Measurements from ENCODE around the gene ATF3.

ATF3 gene

DNA sequence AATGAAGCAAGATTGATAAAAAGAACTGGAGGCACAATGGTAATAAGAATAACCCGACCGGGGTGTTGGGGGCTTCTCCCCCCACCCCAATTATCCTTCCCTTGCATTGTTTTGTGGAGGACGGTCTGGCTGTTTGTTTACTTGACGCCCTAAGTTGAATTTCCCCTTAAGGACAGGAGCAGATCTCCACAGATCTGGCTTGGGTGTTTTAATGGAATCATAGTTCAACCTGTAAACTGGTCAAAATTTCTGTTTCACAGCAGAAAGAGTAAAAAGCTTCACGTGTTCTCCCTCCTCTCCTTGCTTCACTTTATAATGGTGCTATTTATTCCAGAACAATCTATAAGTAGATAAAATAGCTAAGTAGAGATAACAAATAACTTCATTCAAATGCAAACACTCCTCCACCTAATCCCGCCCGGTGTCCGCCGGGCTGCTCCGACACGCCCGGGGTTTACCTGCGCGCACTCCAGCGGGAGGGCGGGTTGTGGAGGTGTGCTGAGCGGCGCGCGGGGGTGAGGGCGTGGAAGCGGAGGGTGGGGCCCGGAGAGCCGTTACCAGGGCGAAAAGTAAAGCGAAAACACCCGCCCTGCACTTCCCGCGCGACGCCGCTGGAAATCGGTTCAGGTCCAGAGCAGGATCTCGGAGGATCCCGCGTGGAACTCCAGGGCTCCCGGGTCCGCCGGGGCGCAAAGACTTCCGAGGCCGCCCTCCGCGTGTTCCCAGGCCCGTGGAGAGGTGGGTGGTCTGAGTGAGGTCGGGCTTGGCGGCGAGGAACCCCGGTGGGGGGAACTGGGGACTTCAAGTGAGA, 2.0 kb upstream of the ATF3 start (continued):
- TF ChIP-seq, protein P1, sequence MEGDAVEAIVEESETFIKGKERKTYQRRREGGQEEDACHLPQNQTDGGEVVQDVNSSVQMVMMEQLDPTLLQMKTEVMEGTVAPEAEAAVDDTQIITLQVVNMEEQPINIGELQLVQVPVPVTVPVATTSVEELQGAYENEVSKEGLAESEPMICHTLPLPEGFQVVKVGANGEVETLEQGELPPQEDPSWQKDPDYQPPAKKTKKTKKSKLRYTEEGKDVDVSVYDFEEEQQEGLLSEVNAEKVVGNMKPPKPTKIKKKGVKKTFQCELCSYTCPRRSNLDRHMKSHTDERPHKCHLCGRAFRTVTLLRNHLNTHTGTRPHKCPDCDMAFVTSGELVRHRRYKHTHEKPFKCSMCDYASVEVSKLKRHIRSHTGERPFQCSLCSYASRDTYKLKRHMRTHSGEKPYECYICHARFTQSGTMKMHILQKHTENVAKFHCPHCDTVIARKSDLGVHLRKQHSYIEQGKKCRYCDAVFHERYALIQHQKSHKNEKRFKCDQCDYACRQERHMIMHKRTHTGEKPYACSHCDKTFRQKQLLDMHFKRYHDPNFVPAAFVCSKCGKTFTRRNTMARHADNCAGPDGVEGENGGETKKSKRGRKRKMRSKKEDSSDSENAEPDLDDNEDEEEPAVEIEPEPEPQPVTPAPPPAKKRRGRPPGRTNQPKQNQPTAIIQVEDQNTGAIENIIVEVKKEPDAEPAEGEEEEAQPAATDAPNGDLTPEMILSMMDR (tag by site-specific recombination; IDR thresholded peaks at IDR 0.05), result no peak; the same call in 1 of the 2 replicates
- TF ChIP-seq ZNF175 (tag by site-specific recombination; IDR thresholded peaks at IDR 0.05) (no peak), ZNF433 (tag by site-specific recombination; IDR thresholded peaks at IDR 0.05; ENCODE audit: low read depth) (no peak), ZNF549 (tag by site-specific recombination; IDR thresholded peaks at IDR 0.05) (no peak), ZNF184 (tag by site-specific recombination; IDR thresholded peaks at IDR 0.05) (no peak), TRIM28 (IDR thresholded peaks at IDR 0.05; ENCODE audit: borderline replicate concordance, low read length) (no peak), OSR2 (tag by site-specific recombination; IDR thresholded peaks at IDR 0.05) (no peak), ZNF138 (tag by site-specific recombination; IDR thresholded peaks at IDR 0.05; ENCODE audit: borderline replicate concordance) (no peak), ZNF692 (tag by site-specific recombination; IDR thresholded peaks at IDR 0.05) (peak; percentile 88), SP7 (tag by site-specific recombination; IDR thresholded peaks at IDR 0.05) (no peak; the same call in 1 of the 2 replicates), ZNF114 (tag by site-specific recombination; IDR thresholded peaks at IDR 0.05) (no peak), ZNF155 (tag by site-specific recombination; IDR thresholded peaks at IDR 0.05) (no peak), ZNF16 (tag by site-specific recombination; IDR thresholded peaks at IDR 0.05; ENCODE audit: low read depth) (no peak), ZSCAN5A (tag by site-specific recombination; IDR thresholded peaks at IDR 0.05) (0 out of 2 replicates have a peak, but pooled peaks have one; percentile 26), ZBTB48 (tag by site-specific recombination; IDR thresholded peaks at IDR 0.05) (no peak), ZNF23 (tag by site-specific recombination; IDR thresholded peaks at IDR 0.05; ENCODE audit: borderline replicate concordance) (no peak), ZNF76 (tag by site-specific recombination; IDR thresholded peaks at IDR 0.05; ENCODE audit: borderline replicate concordance, low read depth) (no peak), ZNF660 (tag by site-specific recombination; IDR thresholded peaks at IDR 0.05) (no peak), ZNF239 (tag by site-specific recombination; IDR thresholded peaks at IDR 0.05) (no peak), ZNF366 (tag by site-specific recombination; conservative IDR thresholded peaks at IDR 0.05) (peak; percentile 30; the same call in 1 of the 2 replicates), MYNN (tag by site-specific recombination; IDR thresholded peaks at IDR 0.05; ENCODE audit: borderline replicate concordance) (no peak), ZNF561 (tag by site-specific recombination; IDR thresholded peaks at IDR 0.05; ENCODE audit: borderline replicate concordance) (no peak)
- TF ChIP-seq, protein P2, sequence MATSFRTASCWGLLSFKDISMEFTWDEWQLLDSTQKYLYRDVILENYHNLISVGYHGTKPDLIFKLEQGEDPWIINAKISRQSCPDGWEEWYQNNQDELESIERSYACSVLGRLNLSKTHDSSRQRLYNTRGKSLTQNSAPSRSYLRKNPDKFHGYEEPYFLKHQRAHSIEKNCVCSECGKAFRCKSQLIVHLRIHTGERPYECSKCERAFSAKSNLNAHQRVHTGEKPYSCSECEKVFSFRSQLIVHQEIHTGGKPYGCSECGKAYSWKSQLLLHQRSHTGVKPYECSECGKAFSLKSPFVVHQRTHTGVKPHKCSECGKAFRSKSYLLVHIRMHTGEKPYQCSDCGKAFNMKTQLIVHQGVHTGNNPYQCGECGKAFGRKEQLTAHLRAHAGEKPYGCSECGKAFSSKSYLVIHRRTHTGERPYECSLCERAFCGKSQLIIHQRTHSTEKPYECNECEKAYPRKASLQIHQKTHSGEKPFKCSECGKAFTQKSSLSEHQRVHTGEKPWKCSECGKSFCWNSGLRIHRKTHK (tag by site-specific recombination; IDR thresholded peaks at IDR 0.05), result no peak
- TF ChIP-seq, protein P3, sequence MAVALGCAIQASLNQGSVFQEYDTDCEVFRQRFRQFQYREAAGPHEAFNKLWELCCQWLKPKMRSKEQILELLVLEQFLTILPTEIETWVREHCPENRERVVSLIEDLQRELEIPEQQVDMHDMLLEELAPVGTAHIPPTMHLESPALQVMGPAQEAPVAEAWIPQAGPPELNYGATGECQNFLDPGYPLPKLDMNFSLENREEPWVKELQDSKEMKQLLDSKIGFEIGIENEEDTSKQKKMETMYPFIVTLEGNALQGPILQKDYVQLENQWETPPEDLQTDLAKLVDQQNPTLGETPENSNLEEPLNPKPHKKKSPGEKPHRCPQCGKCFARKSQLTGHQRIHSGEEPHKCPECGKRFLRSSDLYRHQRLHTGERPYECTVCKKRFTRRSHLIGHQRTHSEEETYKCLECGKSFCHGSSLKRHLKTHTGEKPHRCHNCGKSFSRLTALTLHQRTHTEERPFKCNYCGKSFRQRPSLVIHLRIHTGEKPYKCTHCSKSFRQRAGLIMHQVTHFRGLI (tag by site-specific recombination; IDR thresholded peaks at IDR 0.05), result no peak
- TF ChIP-seq, protein P4, sequence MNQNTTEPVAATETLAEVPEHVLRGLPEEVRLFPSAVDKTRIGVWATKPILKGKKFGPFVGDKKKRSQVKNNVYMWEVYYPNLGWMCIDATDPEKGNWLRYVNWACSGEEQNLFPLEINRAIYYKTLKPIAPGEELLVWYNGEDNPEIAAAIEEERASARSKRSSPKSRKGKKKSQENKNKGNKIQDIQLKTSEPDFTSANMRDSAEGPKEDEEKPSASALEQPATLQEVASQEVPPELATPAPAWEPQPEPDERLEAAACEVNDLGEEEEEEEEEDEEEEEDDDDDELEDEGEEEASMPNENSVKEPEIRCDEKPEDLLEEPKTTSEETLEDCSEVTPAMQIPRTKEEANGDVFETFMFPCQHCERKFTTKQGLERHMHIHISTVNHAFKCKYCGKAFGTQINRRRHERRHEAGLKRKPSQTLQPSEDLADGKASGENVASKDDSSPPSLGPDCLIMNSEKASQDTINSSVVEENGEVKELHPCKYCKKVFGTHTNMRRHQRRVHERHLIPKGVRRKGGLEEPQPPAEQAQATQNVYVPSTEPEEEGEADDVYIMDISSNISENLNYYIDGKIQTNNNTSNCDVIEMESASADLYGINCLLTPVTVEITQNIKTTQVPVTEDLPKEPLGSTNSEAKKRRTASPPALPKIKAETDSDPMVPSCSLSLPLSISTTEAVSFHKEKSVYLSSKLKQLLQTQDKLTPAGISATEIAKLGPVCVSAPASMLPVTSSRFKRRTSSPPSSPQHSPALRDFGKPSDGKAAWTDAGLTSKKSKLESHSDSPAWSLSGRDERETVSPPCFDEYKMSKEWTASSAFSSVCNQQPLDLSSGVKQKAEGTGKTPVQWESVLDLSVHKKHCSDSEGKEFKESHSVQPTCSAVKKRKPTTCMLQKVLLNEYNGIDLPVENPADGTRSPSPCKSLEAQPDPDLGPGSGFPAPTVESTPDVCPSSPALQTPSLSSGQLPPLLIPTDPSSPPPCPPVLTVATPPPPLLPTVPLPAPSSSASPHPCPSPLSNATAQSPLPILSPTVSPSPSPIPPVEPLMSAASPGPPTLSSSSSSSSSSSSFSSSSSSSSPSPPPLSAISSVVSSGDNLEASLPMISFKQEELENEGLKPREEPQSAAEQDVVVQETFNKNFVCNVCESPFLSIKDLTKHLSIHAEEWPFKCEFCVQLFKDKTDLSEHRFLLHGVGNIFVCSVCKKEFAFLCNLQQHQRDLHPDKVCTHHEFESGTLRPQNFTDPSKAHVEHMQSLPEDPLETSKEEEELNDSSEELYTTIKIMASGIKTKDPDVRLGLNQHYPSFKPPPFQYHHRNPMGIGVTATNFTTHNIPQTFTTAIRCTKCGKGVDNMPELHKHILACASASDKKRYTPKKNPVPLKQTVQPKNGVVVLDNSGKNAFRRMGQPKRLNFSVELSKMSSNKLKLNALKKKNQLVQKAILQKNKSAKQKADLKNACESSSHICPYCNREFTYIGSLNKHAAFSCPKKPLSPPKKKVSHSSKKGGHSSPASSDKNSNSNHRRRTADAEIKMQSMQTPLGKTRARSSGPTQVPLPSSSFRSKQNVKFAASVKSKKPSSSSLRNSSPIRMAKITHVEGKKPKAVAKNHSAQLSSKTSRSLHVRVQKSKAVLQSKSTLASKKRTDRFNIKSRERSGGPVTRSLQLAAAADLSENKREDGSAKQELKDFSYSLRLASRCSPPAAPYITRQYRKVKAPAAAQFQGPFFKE (tag by site-specific recombination; IDR thresholded peaks at IDR 0.05; ENCODE audit: borderline replicate concordance), result no peak

Measured in HEK293 (cell line).